Keratinocyte (primary cell): ENCODE data around the gene SPON1.

ENCODE experiments used
- EZH2 ChIP-seq: IDR thresholded peaks from one replicate; pipeline ENCODE4 v1.6.1; 2012; ENCODE audit warnings: inconsistent platforms, mild to moderate bottlenecking, low read length, moderate library complexity
- TF ChIP-seq, protein P1 (sequence below), 3 experiments: IDR thresholded peaks in 1 of 3; conservative IDR thresholded peaks in 1 of 3; optimal IDR thresholded peaks in 1 of 3; 2 replicates in 2 of 3; 3 replicates in 1 of 3; pipeline versions ENCODE3 to v1.5.1; 2011; ENCODE audit warnings: low read length in 3 of 3, mild to moderate bottlenecking in 3 of 3, moderate library complexity in 2 of 3, control low read depth in 1 of 3, inconsistent platforms in 1 of 3; ENCODE audit not compliant: insufficient read depth in 2 of 3; ENCODE audit errors: extremely low read depth in 1 of 3

DNA sequence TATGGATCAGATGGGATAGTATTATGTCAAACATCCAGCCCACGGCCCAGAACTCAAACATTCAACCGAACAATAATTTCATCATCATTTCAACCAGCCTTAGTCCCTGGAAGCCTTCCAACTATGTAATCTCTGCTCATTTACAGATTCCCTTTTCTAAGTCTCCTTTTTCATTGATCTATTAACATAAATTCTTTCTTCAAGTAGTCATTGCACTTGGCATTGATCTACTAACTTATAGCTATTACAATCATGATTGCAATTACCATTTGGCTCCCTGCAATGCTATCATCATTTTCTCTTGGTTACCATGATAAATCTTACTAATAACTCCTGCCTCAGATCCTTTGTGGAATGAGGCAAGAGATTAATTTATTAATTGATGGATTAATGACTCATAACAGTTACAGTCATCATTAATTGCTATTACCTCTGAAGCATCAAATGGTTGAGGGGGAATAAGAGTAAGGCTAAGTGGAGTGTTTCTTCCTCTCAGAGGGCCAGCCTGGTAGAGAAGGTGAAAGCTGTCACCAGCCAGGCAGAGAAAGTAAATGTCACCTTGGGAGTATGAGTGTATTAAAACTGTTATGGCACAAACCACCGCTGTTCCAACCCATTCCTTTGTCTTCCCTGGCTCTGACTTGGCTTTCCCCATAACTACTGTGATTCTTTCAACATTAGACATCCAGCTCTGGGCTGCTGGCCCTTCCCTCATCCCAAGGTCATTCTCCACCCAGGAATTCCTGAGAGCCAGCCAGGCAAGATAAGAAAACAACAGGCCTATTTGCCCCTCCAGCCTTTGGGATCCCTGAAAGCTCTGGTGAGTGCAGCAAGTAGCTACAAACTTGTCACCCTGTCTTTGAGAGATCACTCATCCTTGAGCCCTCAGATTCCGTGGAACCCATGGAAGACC is 221.8 kb downstream of the SPON1 start:
- TF ChIP-seq, protein P1, sequence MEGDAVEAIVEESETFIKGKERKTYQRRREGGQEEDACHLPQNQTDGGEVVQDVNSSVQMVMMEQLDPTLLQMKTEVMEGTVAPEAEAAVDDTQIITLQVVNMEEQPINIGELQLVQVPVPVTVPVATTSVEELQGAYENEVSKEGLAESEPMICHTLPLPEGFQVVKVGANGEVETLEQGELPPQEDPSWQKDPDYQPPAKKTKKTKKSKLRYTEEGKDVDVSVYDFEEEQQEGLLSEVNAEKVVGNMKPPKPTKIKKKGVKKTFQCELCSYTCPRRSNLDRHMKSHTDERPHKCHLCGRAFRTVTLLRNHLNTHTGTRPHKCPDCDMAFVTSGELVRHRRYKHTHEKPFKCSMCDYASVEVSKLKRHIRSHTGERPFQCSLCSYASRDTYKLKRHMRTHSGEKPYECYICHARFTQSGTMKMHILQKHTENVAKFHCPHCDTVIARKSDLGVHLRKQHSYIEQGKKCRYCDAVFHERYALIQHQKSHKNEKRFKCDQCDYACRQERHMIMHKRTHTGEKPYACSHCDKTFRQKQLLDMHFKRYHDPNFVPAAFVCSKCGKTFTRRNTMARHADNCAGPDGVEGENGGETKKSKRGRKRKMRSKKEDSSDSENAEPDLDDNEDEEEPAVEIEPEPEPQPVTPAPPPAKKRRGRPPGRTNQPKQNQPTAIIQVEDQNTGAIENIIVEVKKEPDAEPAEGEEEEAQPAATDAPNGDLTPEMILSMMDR (optimal IDR thresholded peaks at IDR 0.05 in 1 of 3, IDR thresholded peaks at IDR 0.05 in 1 of 3, conservative IDR thresholded peaks at IDR 0.05 in 1 of 3; ENCODE audit: extremely low read depth in 1 of 3, insufficient read depth in 2 of 3, low read length in 3 of 3), result no peak
- TF ChIP-seq EZH2, result no peak
